ENCODE measurements around the gene RAET1G. TPM values are rescaled to one million over a fixed set of nuclear protein-coding genes. Genes with fewer than 3 reads are reported as not detected.

Gene RAET1G
- total and polyA plus RNA-seq, 9 of the 15 experiments (the other 6 are each of a cell fraction or from before 2014, with no cell fraction given): 0.11 TPM; not detected in 8

DNA sequence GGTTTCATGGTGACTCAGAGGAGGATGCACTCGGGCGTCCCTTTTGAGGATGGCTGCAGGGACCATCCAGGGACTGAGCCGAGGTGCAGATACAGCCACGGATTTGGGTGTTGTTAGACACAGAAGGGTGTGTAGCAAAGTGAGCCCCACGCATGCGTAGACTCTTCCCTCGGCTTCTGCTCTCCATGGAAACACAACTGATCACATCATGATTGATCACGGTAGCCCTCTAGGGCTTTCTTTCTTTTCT, 40.2 kb upstream of the RAET1G start (continued):
- TF ChIP-seq, protein P1, sequence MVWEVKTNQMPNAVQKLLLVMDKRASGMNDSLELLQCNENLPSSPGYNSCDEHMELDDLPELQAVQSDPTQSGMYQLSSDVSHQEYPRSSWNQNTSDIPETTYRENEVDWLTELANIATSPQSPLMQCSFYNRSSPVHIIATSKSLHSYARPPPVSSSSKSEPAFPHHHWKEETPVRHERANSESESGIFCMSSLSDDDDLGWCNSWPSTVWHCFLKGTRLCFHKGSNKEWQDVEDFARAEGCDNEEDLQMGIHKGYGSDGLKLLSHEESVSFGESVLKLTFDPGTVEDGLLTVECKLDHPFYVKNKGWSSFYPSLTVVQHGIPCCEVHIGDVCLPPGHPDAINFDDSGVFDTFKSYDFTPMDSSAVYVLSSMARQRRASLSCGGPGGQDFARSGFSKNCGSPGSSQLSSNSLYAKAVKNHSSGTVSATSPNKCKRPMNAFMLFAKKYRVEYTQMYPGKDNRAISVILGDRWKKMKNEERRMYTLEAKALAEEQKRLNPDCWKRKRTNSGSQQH (CRISPR knock-in tag; IDR thresholded peaks at IDR 0.05): 0 out of 2 replicates have a peak, but pooled peaks have one; percentile 4
- no peak for TF ChIP-seq SRSF3 (IDR thresholded peaks at IDR 0.05; ENCODE audit: insufficient read depth, low read length)
- no peak for TF ChIP-seq CTBP1 (IDR thresholded peaks at IDR 0.05; ENCODE audit: borderline replicate concordance)
- TF ChIP-seq CBX5 (IDR thresholded peaks at IDR 0.05; ENCODE audit: borderline replicate concordance, low read depth): no peak
- no peak for TF ChIP-seq FOXJ3 (CRISPR knock-in tag; IDR thresholded peaks at IDR 0.05)
- TF ChIP-seq POLR3A (IDR thresholded peaks at IDR 0.05; ENCODE audit: borderline replicate concordance, extremely low read depth, insufficient read depth, insufficient read length): no peak
- TF ChIP-seq CHD1 (IDR thresholded peaks at IDR 0.05; ENCODE audit: low read length): no peak
- no peak for TF ChIP-seq SUPT5H (IDR thresholded peaks at IDR 0.05)
- TF ChIP-seq, protein P2, sequence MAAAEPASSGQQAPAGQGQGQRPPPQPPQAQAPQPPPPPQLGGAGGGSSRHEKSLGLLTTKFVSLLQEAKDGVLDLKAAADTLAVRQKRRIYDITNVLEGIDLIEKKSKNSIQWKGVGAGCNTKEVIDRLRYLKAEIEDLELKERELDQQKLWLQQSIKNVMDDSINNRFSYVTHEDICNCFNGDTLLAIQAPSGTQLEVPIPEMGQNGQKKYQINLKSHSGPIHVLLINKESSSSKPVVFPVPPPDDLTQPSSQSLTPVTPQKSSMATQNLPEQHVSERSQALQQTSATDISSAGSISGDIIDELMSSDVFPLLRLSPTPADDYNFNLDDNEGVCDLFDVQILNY (CRISPR knock-in tag; IDR thresholded peaks at IDR 0.05): 0 out of 2 replicates have a peak, but pooled peaks have one; percentile 26
- TF ChIP-seq EHMT2 (IDR thresholded peaks at IDR 0.05): no peak
- no peak for TF ChIP-seq ARHGAP35 (IDR thresholded peaks at IDR 0.05; ENCODE audit: partially characterized antibody)
- TF ChIP-seq, protein P3, sequence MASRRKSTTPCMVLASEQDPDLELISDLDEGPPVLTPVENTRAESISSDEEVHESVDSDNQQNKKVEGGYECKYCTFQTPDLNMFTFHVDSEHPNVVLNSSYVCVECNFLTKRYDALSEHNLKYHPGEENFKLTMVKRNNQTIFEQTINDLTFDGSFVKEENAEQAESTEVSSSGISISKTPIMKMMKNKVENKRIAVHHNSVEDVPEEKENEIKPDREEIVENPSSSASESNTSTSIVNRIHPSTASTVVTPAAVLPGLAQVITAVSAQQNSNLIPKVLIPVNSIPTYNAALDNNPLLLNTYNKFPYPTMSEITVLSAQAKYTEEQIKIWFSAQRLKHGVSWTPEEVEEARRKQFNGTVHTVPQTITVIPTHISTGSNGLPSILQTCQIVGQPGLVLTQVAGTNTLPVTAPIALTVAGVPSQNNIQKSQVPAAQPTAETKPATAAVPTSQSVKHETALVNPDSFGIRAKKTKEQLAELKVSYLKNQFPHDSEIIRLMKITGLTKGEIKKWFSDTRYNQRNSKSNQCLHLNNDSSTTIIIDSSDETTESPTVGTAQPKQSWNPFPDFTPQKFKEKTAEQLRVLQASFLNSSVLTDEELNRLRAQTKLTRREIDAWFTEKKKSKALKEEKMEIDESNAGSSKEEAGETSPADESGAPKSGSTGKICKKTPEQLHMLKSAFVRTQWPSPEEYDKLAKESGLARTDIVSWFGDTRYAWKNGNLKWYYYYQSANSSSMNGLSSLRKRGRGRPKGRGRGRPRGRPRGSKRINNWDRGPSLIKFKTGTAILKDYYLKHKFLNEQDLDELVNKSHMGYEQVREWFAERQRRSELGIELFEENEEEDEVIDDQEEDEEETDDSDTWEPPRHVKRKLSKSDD (conservative IDR thresholded peaks at IDR 0.05; ENCODE audit: low read length): no peak
- TF ChIP-seq ZNF239 (CRISPR knock-in tag; IDR thresholded peaks at IDR 0.05): no peak
- no peak for TF ChIP-seq CHD4 (IDR thresholded peaks at IDR 0.05; ENCODE audit: insufficient read depth, insufficient replicate concordance, low read depth, low read length, poor library complexity, severe bottlenecking)
- TF ChIP-seq KLF10 (CRISPR knock-in tag; IDR thresholded peaks at IDR 0.05): no peak
- no peak for TF ChIP-seq POLR2B (IDR thresholded peaks at IDR 0.05; ENCODE audit: low read depth, partially characterized antibody)
- TF ChIP-seq GABPB2 (CRISPR knock-in tag; conservative IDR thresholded peaks at IDR 0.05): no peak
- no peak for TF ChIP-seq COPS2 (conservative IDR thresholded peaks at IDR 0.05)
- no peak for TF ChIP-seq HDAC1 (IDR thresholded peaks at IDR 0.05)
- TF ChIP-seq NCOA2 (IDR thresholded peaks at IDR 0.05; ENCODE audit: partially characterized antibody in 2 of 2): no peak
- no peak for TF ChIP-seq TARDBP (IDR thresholded peaks at IDR 0.05)
- TF ChIP-seq ZNF780A (CRISPR knock-in tag; IDR thresholded peaks at IDR 0.05): no peak
- TF ChIP-seq NRF1 (conservative IDR thresholded peaks at IDR 0.05 in 1 of 2, IDR thresholded peaks at IDR 0.05 in 1 of 2): peak; percentile 92 to 93
- peak; percentile 75 for TF ChIP-seq RFX1 (IDR thresholded peaks at IDR 0.05)
- TF ChIP-seq, protein P4, sequence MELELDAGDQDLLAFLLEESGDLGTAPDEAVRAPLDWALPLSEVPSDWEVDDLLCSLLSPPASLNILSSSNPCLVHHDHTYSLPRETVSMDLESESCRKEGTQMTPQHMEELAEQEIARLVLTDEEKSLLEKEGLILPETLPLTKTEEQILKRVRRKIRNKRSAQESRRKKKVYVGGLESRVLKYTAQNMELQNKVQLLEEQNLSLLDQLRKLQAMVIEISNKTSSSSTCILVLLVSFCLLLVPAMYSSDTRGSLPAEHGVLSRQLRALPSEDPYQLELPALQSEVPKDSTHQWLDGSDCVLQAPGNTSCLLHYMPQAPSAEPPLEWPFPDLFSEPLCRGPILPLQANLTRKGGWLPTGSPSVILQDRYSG (tag; conservative IDR thresholded peaks at IDR 0.05; ENCODE audit: low read depth): no peak
- no peak for TF ChIP-seq ZNF41 (CRISPR knock-in tag; conservative IDR thresholded peaks at IDR 0.05)
- no peak for TF ChIP-seq ZNF57 (CRISPR knock-in tag; IDR thresholded peaks at IDR 0.05)
- TF ChIP-seq BDP1 (IDR thresholded peaks at IDR 0.05; ENCODE audit: insufficient read depth, insufficient read length): no peak
